ENCODE measurements around the gene BANF2. TPM values are rescaled to one million over a fixed set of nuclear protein-coding genes. Genes with fewer than 3 reads are reported as not detected.

The BANF2 gene
- total and polyA plus RNA-seq, 2 of the 8 experiments (the other 6 are each of a cell fraction or from before 2014, with no cell fraction given), result not detected

GRCh38 chr20:17688965-17689364, 10.8 kb upstream of the BANF2 start (continued):
- no peak for TF ChIP-seq CTBP2 (IDR thresholded peaks at IDR 0.05; ENCODE audit: borderline replicate concordance, insufficient read depth, insufficient read length, low read length)
- TF ChIP-seq RXRA (IDR thresholded peaks at IDR 0.05; ENCODE audit: insufficient read depth, low read depth, low read length), result no peak
- no peak for TF ChIP-seq RNF2 (IDR thresholded peaks at IDR 0.05; ENCODE audit: borderline replicate concordance, low read depth, low read length, missing control alignments, poor library complexity, severe bottlenecking)
- TF ChIP-seq CHD1 (IDR thresholded peaks at IDR 0.05; ENCODE audit: low read depth, low read length), result no peak
- TF ChIP-seq SP1 (IDR thresholded peaks at IDR 0.05; ENCODE audit: low read depth, low read length), result no peak
- no peak for TF ChIP-seq HDAC6 (IDR thresholded peaks at IDR 0.05; ENCODE audit: low read depth, low read length)
